ENCODE measurements around the gene IRF2.

IRF2 gene

DNA sequence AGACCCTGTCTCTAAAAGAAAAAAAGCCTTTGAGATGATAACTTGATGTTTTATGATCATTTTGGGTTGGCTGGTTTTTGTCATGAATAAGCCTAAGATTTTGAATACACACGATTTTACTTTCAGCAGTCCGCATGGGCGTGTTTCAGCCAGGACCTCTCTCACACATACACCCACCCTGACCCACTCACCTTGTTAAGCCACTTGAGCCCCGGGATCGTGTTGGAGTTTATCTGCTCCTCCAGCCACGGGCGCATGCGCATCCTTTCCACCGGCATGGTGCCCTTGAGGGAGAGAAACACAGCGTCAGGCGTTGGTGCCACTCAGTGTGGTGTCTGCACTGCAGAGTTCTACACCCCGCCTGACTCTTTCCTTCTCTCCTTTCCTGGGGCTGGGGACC is 45.6 kb downstream of the IRF2 start:
- no peak for DNase-seq

DNA sequence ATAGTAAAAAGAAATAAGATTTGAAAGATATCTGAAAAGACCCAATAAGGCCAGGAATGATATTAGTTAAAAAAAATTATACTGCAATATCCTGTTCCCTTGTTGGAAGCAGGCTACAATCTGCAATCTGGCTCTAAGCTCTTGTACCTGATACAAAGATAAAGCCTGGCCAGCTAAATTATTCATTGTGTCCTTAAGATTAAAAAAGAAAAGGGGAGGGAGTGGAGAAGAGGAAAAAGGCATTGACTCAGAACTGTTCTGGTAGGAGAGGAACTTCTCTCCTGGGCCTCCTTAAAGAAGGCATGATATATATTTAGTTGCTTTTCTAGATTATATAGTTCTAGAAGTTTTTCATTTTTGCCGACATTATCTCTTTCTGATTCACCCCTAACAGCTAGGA is 46.7 kb downstream of the IRF2 start:
- no peak for DNase-seq

DNA sequence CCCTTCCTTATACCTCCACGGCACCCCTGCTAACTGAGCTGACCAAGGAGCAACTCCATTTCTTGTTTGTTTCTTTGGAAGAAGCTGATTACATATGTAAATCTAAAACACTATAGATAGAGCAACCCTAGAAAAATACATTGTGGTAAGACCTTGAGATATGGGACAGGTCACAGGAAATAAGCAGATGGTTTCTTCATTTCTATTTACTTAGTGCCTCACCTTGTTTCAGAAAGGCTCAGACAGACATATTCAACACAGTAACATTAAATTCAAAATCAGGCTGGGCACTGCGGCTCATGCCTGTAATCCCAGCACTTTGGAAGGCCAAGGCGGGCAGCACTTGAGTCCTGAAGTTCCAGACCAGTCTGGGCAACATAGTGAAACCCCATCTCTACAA is 47.3 kb downstream of the IRF2 start:
- no peak for DNase-seq

DNA sequence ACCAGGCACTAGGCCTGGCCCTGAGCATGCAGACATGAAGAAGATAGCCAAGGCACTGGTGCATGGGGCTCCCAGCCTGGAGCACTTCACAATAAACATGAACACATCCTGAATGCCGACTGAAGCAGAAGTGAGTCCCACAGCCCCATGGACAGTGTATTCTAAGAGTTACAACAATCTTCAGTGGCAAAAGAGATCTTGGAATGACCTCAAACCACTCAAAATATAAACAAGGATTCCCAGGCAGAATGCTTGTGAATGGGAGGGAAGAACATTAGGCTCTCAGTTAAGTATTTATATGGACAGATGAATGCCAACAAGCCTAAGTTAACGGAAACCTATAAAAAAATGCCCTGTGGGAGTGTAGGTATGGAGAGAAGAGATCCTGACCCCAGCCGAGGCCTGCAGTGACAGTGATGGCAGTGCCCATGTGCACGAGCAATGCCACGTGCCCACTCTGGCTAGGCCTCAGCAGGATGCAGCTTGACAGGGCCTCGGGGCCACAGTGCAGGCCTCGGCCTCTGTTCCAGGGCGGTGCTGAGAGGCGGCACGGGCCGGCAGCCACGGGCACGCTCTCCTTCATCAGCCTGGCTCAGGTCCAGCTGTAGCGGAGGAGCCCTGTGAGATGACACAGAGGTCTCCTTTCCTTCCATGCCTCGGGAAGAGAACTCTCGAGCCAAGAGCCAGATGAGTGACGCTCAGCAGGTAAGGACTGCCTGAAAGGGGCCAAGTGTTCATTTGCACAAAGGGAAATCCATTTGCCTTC is 49.2 kb downstream of the IRF2 start:
- DNase-seq = no peak

DNA sequence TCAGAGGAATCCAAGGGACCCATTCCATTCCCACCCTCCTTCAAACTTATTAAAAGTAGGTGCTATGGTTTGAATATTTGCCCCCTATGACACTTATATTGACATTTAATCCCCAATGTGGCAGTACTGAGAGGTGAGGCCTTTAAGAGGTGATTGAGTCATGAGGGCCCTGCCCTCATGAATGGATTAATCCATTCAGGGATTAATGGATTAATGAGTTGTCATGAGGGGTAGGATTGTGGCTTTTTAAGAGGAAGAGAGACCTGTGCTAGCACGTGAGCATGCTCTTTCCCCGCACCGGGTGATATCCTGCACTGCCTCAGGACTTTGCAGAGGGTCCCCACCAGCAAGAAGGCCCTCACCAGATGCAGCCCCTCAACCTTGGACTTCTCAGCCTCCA is 50.1 kb downstream of the IRF2 start:
- DNase-seq = no peak

DNA sequence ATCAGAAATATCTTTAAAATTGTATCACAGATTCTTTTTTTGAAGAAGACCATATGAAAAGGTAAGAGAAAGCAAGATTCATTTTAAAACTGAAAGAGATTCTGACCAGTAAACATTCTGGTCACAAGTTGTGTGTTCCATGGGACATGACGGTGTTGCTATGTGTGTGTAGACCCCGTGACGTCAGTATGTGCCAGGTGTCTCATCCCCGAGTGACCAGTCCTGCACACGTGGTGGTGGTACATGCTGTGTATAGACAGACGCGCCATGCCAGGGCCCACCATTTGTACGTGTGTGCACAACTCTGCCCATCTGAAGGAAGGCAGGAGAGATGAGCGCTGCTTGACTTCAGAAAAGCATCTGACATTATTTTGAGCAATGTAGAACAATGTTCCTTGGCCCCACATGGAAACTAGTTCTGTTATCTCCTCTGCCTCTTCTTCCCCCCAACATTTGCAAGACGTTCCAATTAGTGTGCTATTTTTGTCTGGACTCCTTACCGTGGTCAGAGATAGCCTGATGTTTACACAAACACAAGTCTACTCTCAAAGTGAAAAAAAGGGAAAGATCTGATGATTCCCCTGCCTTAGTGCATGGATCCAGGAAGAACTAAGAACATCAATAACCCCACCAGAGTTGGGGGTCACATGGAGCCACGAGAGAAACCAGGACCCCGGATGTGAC is 51.2 kb downstream of the IRF2 start:
- DNase-seq = no peak

DNA sequence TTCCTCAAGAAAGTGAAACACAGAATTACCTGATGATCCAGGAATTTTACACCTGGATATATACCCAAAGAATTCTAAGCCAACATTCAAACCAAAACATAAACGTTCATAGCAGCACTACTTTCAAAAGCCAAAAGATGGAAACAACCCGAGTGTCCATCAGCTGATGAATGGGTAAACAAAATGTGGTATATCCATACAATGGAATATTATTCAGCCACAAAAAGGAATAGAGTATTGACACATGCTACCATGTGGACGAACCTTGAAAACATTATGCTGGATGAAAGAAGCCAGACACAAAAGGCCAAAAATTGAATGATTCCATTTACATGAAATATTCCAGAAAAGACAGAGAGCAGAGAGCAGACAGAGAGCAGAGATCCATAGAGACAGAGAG is 52.0 kb downstream of the IRF2 start:
- DNase-seq = no peak

DNA sequence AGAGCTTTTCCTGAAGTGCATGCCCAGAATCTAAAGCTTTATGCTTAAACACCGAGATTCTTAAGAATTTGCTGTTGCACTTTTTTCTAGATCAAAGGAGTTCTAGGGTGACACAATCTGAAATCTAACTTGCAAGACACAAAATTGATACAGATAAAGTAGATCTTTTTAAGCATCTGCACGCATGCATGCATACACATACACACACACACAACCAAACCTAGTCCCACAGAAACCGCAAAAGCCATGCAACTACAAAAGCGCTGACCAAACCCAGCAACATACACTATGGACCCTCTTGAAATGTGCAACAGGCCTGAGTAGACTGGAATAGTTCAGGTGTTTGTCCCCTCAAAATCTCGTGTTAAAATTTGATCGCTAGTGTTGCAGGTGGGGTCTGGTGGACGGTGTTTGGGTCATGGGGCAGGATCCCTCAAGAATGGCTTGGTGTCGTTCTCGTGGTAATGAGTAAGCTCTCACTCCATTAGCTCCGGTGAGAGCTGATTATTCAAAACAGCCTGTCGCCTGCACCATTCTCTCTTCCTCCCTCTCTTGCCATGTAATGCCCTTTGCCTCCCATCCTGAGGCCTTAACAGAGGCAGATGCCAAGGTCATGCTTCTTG is 52.7 kb downstream of the IRF2 start:
- DNase-seq = no peak

DNA sequence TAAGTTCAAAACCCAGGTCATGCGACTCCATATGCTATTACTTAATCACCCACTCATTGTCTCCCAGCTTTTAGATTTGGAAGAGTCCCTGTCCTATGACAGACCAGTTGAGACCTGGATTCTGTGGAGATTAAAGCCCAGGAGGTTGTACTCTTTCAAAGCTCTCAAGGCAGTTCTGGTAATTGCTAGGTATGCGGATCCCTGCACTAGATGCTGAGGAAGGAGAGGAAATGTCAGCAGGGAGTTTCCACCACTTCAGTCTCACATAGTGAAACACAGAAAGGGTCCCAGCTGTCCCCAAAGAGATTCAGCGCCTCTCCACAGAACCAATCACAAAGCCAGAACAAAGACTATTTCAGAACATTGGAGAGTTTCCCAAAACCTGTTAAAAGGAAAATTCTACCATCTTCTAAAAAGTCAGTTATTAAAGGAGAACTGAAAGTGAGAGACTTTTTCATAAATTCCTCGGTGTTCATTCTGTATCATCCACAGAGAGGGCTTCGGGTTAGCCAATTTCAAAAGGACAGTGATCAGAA is 53.4 kb downstream of the IRF2 start:
- no peak for DNase-seq

DNA sequence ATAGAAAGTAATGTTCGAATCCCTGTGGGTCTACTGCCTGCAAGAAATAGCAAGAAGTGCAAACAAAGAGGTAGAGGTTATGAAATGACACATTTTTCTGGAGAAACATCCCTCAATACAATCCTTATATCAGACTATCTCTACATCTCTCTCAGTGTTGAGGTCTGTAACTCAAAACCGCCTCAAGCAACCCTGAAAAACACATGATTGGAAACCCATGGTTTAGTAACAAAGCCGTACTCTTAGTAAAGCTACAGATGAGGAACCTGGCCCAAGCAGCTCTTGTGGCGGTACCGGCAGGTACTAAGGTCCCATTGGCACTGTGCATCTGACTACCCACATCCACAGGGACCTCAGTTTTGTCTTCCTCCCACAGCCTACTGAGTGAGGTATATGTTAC is 53.9 kb downstream of the IRF2 start:
- DNase-seq = no peak

DNA sequence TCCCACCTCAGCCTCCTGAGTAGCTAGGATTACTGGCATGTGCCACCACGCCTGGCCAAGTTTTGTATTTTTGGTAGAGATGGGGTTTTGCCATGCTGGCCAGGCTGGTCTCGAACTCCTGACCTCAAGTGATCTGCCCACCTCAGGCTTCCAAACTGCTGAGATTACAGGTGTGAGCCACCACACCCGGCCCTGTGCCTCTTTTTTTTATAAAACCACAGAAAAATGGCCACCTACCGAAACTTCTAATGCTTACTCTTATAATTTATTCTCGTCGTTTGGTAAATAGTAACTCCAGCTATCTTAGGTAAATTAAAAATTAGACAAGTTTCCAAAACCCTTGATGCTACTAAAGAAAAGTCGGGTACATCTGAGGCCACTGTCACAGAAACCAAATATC is 54.4 kb downstream of the IRF2 start:
- no peak for DNase-seq

DNA sequence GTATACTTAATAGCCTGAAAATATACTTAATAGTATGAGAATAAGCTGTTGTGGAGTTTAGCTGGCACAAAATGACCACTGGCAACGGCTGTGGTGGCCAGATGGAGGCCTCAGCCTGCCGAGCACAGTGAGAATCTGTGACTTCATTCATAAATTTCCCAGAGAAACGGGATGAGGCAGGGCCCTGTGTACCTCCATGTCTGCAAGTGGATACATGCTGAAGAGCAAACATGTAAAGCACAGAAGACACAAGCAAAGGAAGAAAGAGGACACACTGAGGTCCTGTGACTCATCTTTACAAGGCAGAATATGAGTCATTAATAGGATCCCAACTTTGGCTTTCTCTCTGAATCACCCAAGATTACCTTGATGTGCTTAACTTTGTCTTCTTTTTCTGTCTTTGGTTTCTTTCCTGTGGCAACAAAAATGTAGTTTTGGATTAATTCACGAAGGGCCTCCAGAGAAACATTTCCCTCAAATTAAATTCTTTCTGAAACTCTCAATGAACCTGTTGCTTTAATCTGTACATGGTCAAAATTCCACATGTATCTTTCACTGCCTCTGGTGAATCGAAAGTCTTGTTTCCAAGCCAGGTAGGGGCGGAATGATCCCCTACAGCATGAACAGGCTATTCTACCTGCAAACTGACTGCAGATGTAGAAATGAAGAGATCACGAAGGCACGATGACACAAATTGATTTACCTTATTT is 56.4 kb downstream of the IRF2 start:
- DNase-seq = no peak

DNA sequence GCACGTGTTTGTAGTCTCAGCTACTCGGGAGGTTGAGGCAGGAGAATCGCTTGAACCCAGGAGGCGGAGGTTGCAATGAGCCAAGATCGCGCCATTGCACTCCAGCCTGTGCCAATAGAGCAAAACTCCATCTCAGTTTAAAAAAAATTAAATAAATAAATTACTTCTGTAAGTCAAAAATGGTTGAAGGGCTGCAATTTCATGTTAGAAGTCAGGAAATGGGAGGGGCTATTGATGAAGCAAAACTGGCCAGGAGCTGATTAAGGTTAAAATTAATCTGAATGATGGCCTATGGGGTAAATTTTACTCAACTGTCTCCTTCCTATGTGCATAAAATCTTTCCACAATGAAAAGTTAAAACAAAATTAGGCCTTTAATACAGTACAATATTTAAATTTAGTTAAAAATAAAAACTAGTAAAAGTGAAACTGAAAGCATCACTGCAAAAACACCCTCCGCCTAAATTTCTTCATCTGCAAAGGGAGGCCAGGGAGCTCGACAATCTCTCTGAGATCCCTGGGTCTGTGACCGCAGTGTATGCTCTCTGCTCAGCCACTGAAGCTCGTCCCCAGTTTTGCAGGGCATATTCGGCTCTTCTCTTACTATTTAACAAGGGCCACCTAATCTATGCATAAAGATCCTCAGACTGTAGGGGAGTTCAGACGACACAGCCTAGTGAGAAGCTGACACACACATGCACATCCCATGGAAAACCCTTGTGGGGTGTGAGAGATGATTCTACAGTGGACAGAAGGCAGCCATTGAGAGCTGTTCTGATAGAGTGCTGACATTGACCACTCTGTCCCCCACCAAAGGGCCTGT is 57.2 kb downstream of the IRF2 start:
- no peak for DNase-seq

DNA sequence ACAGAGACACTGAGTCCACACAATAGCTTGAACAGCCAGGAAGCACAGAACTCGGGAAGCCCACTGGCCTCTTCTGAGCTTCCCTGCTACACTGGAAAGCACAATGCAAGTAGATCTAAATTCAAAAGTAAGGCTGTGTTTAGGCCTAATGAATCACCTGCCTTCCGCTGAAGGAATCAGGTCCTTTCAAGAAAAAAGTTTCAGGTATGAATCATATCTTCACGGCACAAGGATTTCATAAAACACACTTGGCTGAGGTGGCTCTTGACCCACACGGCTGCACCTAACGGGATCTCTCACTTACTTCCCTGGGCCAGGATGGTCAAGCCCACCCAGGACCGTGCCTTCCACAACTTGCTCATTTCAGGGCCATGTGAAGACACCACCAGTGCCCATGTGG is 59.3 kb downstream of the IRF2 start:
- DNase-seq = no peak

DNA sequence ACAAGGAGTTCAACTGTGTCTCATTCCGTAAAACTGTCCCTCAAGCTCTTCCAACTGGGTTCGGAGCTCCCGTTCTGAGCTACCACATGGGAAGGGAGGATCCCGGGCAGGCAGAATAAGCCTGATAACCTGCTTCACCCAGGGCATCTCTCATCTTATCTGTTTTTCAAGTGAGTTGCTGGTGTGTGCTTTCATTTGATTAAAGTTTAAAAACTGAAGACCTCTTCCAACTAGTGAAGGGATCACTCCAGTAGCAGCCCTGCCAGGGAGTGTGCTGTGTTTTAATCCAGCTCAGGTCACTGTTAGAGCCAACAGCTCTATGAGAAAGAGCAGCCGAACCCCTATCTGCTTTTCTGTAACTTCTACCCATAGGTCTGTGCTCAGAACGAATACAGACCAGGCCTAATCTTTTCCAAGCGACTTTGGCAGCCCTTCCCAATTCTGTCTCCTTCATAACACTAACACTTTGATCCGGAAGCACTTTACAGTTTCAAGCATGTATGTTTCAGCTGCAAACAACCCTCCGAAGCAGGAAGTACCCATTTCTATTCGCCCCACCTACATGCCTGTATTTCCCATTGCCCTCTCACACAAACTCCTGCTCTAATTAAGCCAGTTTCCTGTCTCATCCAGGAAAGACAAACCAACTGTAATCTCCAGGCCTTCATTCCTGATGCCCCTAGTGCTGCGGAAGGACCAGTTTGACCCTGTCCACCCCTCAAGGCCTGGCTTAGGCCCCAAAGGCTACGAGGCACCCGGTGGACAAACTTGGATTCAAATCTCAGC is 60.9 kb downstream of the IRF2 start:
- DNase-seq = no peak

DNA sequence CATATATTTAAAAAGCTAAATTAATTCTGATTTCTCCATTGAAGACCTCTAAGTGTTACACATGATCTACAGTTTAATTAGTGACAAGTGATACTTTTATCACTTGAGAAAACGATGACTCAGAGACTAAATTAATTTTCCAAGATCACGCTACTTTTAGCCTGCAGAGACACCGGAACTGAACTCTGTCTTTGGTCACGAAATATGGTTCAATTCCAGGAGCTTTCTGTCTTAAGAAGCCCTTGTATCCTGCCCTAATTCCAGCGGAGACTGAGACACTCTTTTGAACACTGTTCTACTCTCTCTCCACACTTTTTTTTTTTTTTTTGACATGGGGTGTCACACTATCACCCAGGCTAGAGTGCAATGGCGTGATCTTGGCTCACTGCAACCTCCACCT is 63.6 kb downstream of the IRF2 start:
- no peak for DNase-seq

DNA sequence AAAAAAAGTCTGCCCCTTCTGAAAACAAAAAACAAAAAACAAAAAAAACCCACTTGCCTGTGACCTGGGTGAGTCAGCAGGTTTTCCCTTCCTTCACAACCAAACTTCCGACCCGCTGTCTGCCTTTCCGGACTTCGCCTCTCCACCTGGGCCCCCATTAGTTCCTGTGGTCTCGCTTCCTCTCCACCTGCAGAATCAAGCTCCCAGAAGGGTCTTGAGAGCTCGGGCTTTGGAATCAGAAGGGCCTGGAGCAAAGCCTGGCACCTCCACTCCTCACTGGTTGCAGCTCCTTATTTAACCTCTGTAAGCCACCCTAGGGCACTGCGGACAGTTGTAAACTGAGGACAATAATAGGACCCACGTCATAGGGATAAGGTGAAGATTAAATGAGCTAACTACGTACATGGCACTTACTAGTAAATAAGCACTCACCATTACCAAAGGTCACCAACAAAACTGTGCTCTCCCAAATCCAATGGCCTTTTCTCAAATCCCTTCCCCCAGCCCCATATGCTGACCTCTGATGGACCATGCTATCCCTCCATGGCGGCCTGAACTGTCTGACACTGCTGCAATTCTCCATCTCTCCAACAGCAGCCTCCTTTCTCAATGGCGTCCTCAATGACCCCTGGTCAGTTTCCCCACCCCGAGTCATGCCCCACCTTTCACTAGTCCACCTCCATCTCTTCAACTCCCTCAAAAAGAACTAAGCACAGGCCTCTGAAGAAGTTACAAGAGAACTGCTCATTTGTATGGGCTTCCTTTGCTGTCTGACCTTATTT is 64.2 kb downstream of the IRF2 start:
- DNase-seq = no peak

DNA sequence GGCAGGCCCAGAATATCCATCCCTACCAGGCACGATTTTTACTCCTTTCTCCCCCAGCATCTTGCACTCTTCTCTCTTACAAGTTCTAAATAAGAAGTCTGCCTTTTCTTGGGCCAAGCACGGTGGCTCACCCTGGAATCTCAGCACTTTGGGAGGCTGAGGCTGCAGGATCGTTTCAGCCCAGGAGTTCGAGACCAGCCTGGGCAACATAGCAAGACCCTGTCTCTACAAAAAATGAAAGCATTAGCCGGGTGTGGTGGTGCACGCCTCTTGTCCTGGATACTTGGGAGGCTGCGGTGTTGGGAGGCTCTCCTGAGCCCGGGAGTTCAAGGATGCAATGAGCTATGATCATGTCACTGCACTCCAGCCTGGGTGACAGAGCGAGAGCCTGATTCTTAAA is 64.8 kb downstream of the IRF2 start:
- DNase-seq = no peak

DNA sequence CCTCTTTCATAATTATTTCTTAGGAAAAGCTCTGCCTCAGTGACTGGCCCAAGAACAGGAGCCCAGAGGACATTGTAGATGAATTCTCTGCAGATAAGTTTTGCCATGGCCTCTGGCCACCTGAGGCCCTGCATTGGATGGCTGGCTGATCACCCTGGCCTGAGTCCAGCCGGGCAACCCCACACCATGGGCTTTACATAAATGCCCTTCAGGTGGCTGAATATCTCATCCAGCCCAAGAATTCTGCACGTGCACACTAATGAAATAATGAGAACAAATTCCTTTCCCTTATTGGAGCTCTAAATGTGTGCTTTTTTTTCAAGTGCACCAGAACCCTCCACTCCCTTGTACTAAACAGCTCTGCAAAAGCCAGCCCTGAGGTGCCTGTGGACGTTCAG is 65.7 kb downstream of the IRF2 start:
- no peak for DNase-seq

DNA sequence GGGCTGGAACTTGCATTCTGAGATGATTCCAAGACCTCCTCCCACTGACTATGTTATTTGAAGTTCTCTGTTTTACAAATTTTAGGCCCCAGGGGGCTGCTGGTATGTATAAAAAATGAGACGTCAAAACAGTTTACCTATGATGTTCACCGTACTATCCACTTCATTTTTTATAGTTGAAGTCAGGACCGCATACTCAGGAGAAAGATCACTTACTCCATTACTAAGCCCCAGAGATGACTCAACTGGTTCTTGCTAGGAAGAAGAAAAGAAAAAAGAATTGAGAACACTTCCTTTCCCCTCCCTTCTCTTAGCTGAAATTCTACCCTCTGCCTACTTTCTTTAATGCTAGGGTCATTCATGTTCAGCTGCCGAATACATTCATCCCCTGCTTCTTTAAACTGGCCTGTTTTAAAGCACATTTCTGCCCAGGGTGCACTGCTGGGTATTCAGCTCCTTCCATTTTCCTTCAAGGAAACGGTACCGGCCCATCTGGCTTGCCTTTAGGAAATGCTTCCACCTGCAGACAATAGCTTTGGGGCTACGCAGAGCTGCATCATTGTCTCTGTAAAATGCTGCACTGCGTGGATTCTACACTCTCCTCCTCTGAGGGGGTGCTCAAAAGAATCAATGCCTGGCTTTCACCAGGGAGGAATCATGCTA is 66.2 kb downstream of the IRF2 start:
- no peak for DNase-seq

Measured in NCI-H2171 treated with DMSO at 0.1 percent for 48 hours (cell line).